GM23248 (cell line): ENCODE results near the gene LTBP4.
"Not testable (repeated sequence)": the region's sequence is repeated elsewhere in the genome, so short reads cannot be mapped to it uniquely, and the experiment has no call there.

ENCODE experiments used
- EZH2 ChIP-seq: fragments of 200-600 bp; sonication (generic); IDR thresholded peaks from 2 replicates; pipeline ENCODE4 v1.6.1; 2018; ENCODE audit warnings: antibody characterized with exemption, mild to moderate bottlenecking; ENCODE audit not compliant: insufficient read depth, poor library complexity, severe bottlenecking
- EZH2phosphoT487 ChIP-seq: fragments of 200-600 bp; sonication (generic); IDR thresholded peaks from 2 replicates; pipeline ENCODE4 v1.6.1; 2018; ENCODE audit warnings: antibody characterized with exemption, moderate library complexity, mild to moderate bottlenecking, low read depth; ENCODE audit not compliant: insufficient read depth

- TF ChIP-seq EZH2, EZH2phosphoT487: not testable (repeated sequence)
Measured at GRCh38 chr19:40564535-40564934, 36.6 kb upstream of the LTBP4 start.
